Astrocyte of the cerebellum (primary cell): ENCODE data around the gene HEATR3.
A peak's percentile ranks its signal among the peaks of the same experiment; 100 is the strongest.

Experiments
- DNase-seq: peaks from one replicate; pipeline ENCODE4 v3.0.0-alpha.2; 2011; ENCODE audit warnings: low read depth
- H3K4me3 ChIP-seq: 2 replicates; pipeline ENCODE4 v1.5.1; 2011; ENCODE audit warnings: mild to moderate bottlenecking, low read depth, low read length, moderate library complexity
- CTCF ChIP-seq: IDR thresholded peaks from 2 replicates; pipeline ENCODE4 v1.5.1; 2012; ENCODE audit warnings: low read length, low read depth, moderate library complexity, mild to moderate bottlenecking; ENCODE audit errors: missing control alignments
- in situ Hi-C: cut with HindIII; loops from 2 replicates; pipeline ENCODE4 v1.10.0; 2017; ENCODE audit warnings: low sequenced_read_pairs

Gene HEATR3

GRCh38 chr16:50025537-50025931 lies 40.2 kb upstream of the HEATR3 start:
- in situ Hi-C loops: no loop called here
- DNase-seq: peak; percentile 5
- H3K4me3 ChIP-seq: peak overlapping the region; percentile 94
- TF ChIP-seq CTCF: no peak

- no peak for DNase-seq
- H3K4me3 ChIP-seq: no peak overlapping the region
- no peak for TF ChIP-seq CTCF
- in situ Hi-C loops: no loop called here
Observed at GRCh38 chr16:50027829-50028228, 37.9 kb upstream of the HEATR3 start.

GRCh38 chr16:50035468-50035992 lies 30.2 kb upstream of the HEATR3 start:
- in situ Hi-C loops: loop anchor here (10.0 kb wide), 1 partner anchor 69 kb away; no protein-coding TSS in a partner anchor

GRCh38 chr16:50036426-50036825 lies 29.3 kb upstream of the HEATR3 start:
- in situ Hi-C loops: loop anchor here (10.0 kb wide), 1 partner anchor 68 kb away; no protein-coding TSS in a partner anchor
- DNase-seq: no peak
- no peak overlapping the region for H3K4me3 ChIP-seq
- no peak for TF ChIP-seq CTCF

More at GRCh38 chr16:50035468-50035992, 30.2 kb upstream of the HEATR3 start:
- no peak overlapping the region for H3K4me3 ChIP-seq
- TF ChIP-seq CTCF: no peak
- DNase-seq: no peak

GRCh38 chr16:50037662-50038220 lies 28.0 kb upstream of the HEATR3 start:
- in situ Hi-C loops: loop anchor here (10.0 kb wide), 1 partner anchor 67 kb away; no protein-coding TSS in a partner anchor
- no peak for DNase-seq
- H3K4me3 ChIP-seq: no peak overlapping the region
- TF ChIP-seq CTCF: no peak

- TF ChIP-seq CTCF: no peak
- in situ Hi-C loops: loop anchor here (10.0 kb wide), 1 partner anchor 67 kb away; no protein-coding TSS in a partner anchor
- no peak overlapping the region for H3K4me3 ChIP-seq
- DNase-seq: no peak
Observed at GRCh38 chr16:50038286-50038685, 27.5 kb upstream of the HEATR3 start.
